HG03378 (cell line): ENCODE results near the gene ITGA8.

Experiments
- ATAC-seq: cut with Tn5 transposase; IDR thresholded peaks from one replicate; pipeline ENCODE4 v1.9.1; 2021; ENCODE audit warnings: mild to moderate bottlenecking, moderate library complexity; ENCODE audit not compliant: unreplicated experiment

The ITGA8 gene

GRCh38 chr10:15473396-15473767 is 246.3 kb downstream of the ITGA8 start:
- no peak for ATAC-seq

- ATAC-seq = no peak
These were observed 247.0 kb downstream of the ITGA8 start for GRCh38 chr10:15472431-15473395.

GRCh38 chr10:15472008-15472407 is 247.7 kb downstream of the ITGA8 start:
- ATAC-seq = no peak

- ATAC-seq = no peak
These were observed 250.6 kb downstream of the ITGA8 start for GRCh38 chr10:15469111-15469510.

GRCh38 chr10:15464381-15464780 is 255.3 kb downstream of the ITGA8 start:
- no peak for ATAC-seq
